ENCODE data around the gene UBAP2. TPM values are rescaled to one million over a fixed set of nuclear protein-coding genes. Genes with fewer than 3 reads are reported as not detected.

The UBAP2 gene
- total RNA-seq, 2 donors from 2014 or later: 29.8 to 52.8 TPM

DNA sequence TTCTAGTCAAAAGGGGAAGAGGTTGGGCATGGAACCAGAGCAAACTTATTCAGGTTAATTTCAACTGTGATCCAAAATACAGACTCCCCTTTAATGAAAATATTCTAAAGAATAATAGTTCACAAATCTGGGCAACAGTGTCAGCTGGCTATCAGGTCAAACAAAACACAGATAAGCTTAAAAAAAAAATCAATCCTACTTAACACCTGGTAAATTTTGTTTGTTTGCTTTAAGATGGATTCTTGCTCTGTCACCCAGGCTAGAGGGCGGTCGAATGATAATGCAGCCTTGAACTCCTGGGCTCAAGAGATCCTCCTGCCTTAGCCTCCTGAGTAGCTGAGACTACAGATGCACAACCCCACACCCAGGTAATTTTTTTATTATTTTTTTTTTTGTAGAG lies 89.0 kb downstream of the UBAP2 start:
- Histone ChIP-seq H3K27me3 (replicated peaks; ENCODE audit: insufficient read depth) (no peaks in the 10 kb centered on the region), H3K9me3 (no peaks in the 10 kb centered on the region), H3K36me3 (no peaks in the 10 kb centered on the region), H3K4me1 (replicated peaks) (no peaks in the 10 kb centered on the region), H3K27ac (no peak overlapping the region), H3K4me3 (no peak overlapping the region)
- DNase-seq (ENCODE audit: low spot score): no peak
- WGBS: 99% methylated on average over 2 of the region's 2 CpGs
- TF ChIP-seq POLR2AphosphoS5 (IDR thresholded peaks at IDR 0.05) (no peak), POLR2A (IDR thresholded peaks at IDR 0.05) (no peak), CTCF (IDR thresholded peaks at IDR 0.05) (no peak)
- intact Hi-C loops (cut with DNase I): no loop called here

DNA sequence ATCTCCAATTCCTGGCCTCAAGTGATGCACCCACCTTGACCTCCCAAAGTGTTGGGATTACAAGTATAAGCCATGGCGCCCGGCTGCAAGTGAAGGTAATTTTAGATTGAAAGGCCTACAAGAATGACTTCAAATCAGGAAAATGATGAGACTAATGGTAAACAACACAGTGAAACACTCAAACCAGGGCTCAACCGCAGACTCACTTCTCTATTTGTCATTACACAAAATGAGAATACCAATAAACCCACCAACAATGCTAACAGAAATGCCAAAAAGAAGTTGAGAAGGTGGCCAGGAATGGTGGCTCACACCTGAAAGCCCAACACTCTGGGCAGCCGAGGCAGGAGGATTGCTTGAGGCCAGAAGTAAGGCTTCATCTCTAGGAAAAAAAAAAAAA lies 92.1 kb downstream of the UBAP2 start:
- TF ChIP-seq CTCF (IDR thresholded peaks at IDR 0.05) (no peak), POLR2AphosphoS5 (IDR thresholded peaks at IDR 0.05) (no peak), POLR2A (IDR thresholded peaks at IDR 0.05) (no peak)
- no peaks in the 10 kb centered on the region for H3K4me1 ChIP-seq (replicated peaks)
- H3K27ac ChIP-seq: no peak overlapping the region
- intact Hi-C loops (cut with DNase I): no loop called here
- WGBS: 96% methylated on average over 4 of the region's 4 CpGs
- H3K4me3 ChIP-seq: no peak overlapping the region
- no peak for DNase-seq (ENCODE audit: low spot score)
- H3K27me3 ChIP-seq (replicated peaks; ENCODE audit: insufficient read depth): no peaks in the 10 kb centered on the region
- H3K9me3 ChIP-seq: no peaks in the 10 kb centered on the region
- no peaks in the 10 kb centered on the region for H3K36me3 ChIP-seq

- Histone ChIP-seq H3K27ac (no peak overlapping the region), H3K4me3 (no peak overlapping the region), H3K9me3 (no peaks in the 10 kb centered on the region), H3K4me1 (replicated peaks) (no peaks in the 10 kb centered on the region), H3K27me3 (replicated peaks; ENCODE audit: insufficient read depth) (no peaks in the 10 kb centered on the region), H3K36me3 (no peaks in the 10 kb centered on the region)
- intact Hi-C loops (cut with DNase I): no loop called here
- WGBS: 88% methylated on average over 2 of the region's 2 CpGs
- TF ChIP-seq CTCF (IDR thresholded peaks at IDR 0.05): no peak
- no peak for TF ChIP-seq POLR2A (IDR thresholded peaks at IDR 0.05)
- TF ChIP-seq POLR2AphosphoS5 (IDR thresholded peaks at IDR 0.05): no peak
- DNase-seq (ENCODE audit: low spot score): no peak
Observed at GRCh38 chr9:33952066-33952465, 96.6 kb downstream of the UBAP2 start.

DNA sequence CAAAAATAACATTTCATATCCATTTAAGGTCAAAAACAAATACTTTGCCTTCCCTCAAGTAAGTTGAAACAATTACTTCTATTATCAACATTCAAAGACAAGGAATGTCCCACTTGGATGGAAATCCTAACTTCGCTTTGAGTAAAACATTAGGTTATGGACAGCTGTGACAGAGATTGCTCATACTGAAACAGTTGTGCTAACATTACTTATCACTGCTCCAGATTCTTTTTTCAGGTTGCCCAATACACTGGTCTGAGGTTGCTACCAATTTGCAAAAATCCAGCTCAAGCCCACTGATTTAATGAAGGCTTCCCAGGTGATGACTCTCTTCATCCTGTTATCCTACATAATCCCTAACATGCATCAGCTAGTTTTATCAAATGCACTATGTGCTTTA lies 98.3 kb downstream of the UBAP2 start:
- no peaks in the 10 kb centered on the region for H3K9me3 ChIP-seq
- H3K27ac ChIP-seq: no peak overlapping the region
- no peak overlapping the region for H3K4me3 ChIP-seq
- no peaks in the 10 kb centered on the region for H3K36me3 ChIP-seq
- no peak for DNase-seq (ENCODE audit: low spot score)
- no peaks in the 10 kb centered on the region for H3K4me1 ChIP-seq (replicated peaks)
- TF ChIP-seq CTCF (IDR thresholded peaks at IDR 0.05) (no peak), POLR2A (IDR thresholded peaks at IDR 0.05) (no peak), POLR2AphosphoS5 (IDR thresholded peaks at IDR 0.05) (no peak)
- intact Hi-C loops (cut with DNase I): no loop called here
- H3K27me3 ChIP-seq (replicated peaks; ENCODE audit: insufficient read depth): no peaks in the 10 kb centered on the region
- WGBS: 100% methylated on average over 1 of the region's 1 CpG

DNA sequence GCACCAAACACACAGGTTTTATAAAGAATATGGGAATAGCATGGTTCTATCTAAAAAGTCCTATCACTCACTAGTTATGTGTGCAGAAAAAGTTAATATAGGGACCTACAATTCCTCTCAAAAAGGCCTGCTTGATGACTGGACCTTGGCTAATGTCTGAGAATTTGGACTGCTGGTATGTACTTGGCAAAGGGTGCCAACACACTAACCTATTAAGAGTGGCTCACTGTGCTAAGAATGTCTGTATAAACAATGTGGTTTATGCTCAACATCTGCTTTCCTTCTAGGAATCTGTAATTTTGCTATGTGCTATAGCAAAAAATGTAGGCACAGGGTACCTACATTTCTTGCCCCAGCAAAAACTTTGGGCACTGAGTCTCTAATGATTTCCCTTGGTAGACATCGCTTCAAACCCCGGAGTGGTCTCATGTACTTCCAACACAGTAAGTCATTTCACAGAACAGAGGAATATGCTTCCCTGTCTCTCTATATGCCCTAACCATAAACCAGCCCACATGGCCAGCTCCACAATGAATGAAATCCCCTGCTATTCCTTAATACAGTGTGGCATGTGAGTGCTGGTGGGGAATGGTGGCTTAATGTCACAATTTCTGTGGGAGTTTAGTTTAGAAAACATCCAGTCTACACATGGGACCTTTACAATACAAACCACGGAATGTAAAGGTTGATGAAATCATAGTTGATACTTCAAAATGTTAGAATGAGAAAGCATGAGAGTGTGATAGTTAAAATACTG lies 101.7 kb downstream of the UBAP2 start:
- intact Hi-C loops (cut with DNase I): no loop called here
- DNase-seq (ENCODE audit: low spot score): no peak
- 85% methylated on average over 3 of the region's 3 CpGs for WGBS
- TF ChIP-seq CTCF (IDR thresholded peaks at IDR 0.05): no peak
- TF ChIP-seq POLR2AphosphoS5 (IDR thresholded peaks at IDR 0.05): no peak
- TF ChIP-seq POLR2A (IDR thresholded peaks at IDR 0.05): no peak
- Histone ChIP-seq H3K36me3 (no peaks in the 10 kb centered on the region), H3K4me1 (replicated peaks) (no peaks in the 10 kb centered on the region), H3K9me3 (no peaks in the 10 kb centered on the region), H3K27ac (no peak overlapping the region), H3K27me3 (replicated peaks; ENCODE audit: insufficient read depth) (no peaks in the 10 kb centered on the region), H3K4me3 (no peak overlapping the region)

All from prostate gland (tissue), 2 donors.